ENCODE data around the gene PTPRJ.

GRCh38 chr11:48028914-48029680, 48.7 kb downstream of the PTPRJ start:
- TF ChIP-seq CTCF (conservative IDR thresholded peaks at IDR 0.05 in 1 of 2, IDR thresholded peaks at IDR 0.05 in 1 of 2; ENCODE audit: low read depth in 1 of 2, low read length in 2 of 2) (no peak), EZH2 (IDR thresholded peaks at IDR 0.05; ENCODE audit: low read length, missing control alignments) (no peak)
